K562 (cell line): Measurements from ENCODE around the gene WDR35. TPM values are rescaled to one million over a fixed set of nuclear protein-coding genes. Genes with fewer than 3 reads are reported as not detected.

ENCODE experiments used
- ATF4 ChIP-seq: fragments of 450-650 bp; formaldehyde crosslinking; IDR thresholded peaks from 2 replicates; pipeline ENCODE4 v1.4.0; 2022; ENCODE audit warnings: mild to moderate bottlenecking, moderate library complexity
- CHD7 ChIP-seq: fragments of 200-600 bp; sonication (generic); IDR thresholded peaks from one replicate; pipeline ENCODE4 v1.6.1; 2012; ENCODE audit warnings: mild to moderate bottlenecking, low read depth, low read length, inconsistent platforms
- EHMT2 ChIP-seq: fragments of 450-650 bp; IDR thresholded peaks from 2 replicates; pipeline ENCODE4 v1.6.1; 2018; ENCODE audit warnings: antibody characterized with exemption
- KDM5B ChIP-seq: fragments of 200-600 bp; sonication (generic); IDR thresholded peaks from 2 replicates; pipeline ENCODE4 v1.6.1; 2012; ENCODE audit warnings: low read depth, mild to moderate bottlenecking, moderate library complexity, low read length, control low read depth, inconsistent platforms; ENCODE audit not compliant: insufficient replicate concordance
- U2AF2 ChIP-seq: fragments of 200-400 bp; formaldehyde crosslinking; optimal IDR thresholded peaks from 2 replicates; pipeline ENCODE3; 2017; ENCODE audit warnings: low read depth, mild to moderate bottlenecking, low read length
- ZMIZ1 ChIP-seq, 2 experiments: fragments of 150-350 bp in 1 of 2; IDR thresholded peaks; 2 replicates each; pipeline ENCODE4 v1.6.1; 2012 to 2016; ENCODE audit warnings: low read depth in 2 of 2, low read length in 2 of 2, mild to moderate bottlenecking in 1 of 2, moderate library complexity in 1 of 2
- ZNF280B ChIP-seq: fragments of 250-450 bp; sonication (Bioruptor Pico); IDR thresholded peaks from 2 replicates; pipeline ENCODE4 v1.5.1; 2021; ENCODE audit warnings: mild to moderate bottlenecking
- ZNF445 ChIP-seq: fragments of 250-450 bp; sonication (Bioruptor Pico); IDR thresholded peaks from 2 replicates; pipeline ENCODE4 v1.4.0; 2020; ENCODE audit warnings: low read depth, mild to moderate bottlenecking, moderate library complexity
- polyA plus RNA-seq, 8 experiments: library from polyadenylated mRNA; depleted of rRNA in 4 of 8; stranded (reverse) in 5 of 8; unstranded in 3 of 8; fragments of >200 nt; fragmentation: Nextera tagmentation in 2 of 8; fragmentation: Illumina TruSeq in 1 of 8; extraction: Ambion mirVana in 2 of 8; extraction: Trizol in 1 of 8; gene quantifications; 2 replicates each; pipeline versions ENCODE4 v1.2.1 to v1.2.3, GENCODE V29; 2011 to 2014; ENCODE audit warnings: inconsistent platforms in 1 of 8, missing spikeins in 1 of 8
- total RNA-seq, 7 experiments: library from RNA; depleted of rRNA in 6 of 7; stranded (reverse); fragments of >200 nt in 6 of 7; fragmentation: Illumina TruSeq in 2 of 7; extraction: Trizol in 2 of 7; gene quantifications; 2 replicates each; pipeline versions ENCODE4 v1.2.1 to v1.2.3, GENCODE V29; 2011 to 2021; ENCODE audit warnings: low replicate concordance in 1 of 7

The WDR35 gene
- total and polyA plus RNA-seq, 9 of the 15 experiments (the other 6 are each of a cell fraction or from before 2014, with no cell fraction given): 3.3 to 13.1 (median 8.0) TPM

GRCh38 chr2:19899985-19900930 lies 89.6 kb downstream of the WDR35 start (continued):
- TF ChIP-seq ZMIZ1 (IDR thresholded peaks at IDR 0.05; ENCODE audit: low read depth in 2 of 2, low read length in 2 of 2) (no peak), U2AF2 (no peak), ZNF280B (no peak), CHD7 (no peak), KDM5B (no peak), ATF4 (no peak), ZNF445 (CRISPR knock-in tag) (no peak), EHMT2 (no peak)
